Measurements from ENCODE around the gene HAO1. TPM values are rescaled to one million over a fixed set of nuclear protein-coding genes. Genes with fewer than 3 reads are reported as not detected.

Gene HAO1
- total RNA-seq, 2 donors from 2014 or later = not detected

DNA sequence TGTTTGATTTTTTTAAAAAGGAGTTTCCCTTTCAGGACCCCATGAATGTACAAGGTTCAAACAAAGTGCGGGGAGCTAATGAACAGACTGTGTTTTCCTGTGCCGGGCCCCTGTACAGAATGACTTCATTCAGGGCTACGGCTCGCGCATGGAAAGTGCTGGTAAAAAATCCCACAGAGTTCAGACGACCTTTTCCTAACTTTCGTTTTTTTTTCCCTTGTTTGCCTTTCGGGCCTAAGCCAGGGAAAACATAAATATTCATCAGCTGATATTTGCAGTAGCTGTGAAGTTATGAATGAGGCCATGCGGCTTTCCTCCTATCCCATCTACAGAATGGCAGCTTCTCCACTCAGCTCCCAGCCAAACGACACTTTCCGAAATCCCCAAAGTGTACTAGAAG, 74.0 kb downstream of the HAO1 start:
- no peak for ATAC-seq (ENCODE audit: insufficient number of reproducible peaks, low FRiP score, low read depth)
- H3K9me3 ChIP-seq = no peaks in the 10 kb centered on the region
- no peaks in the 10 kb centered on the region for H3K36me3 ChIP-seq
- no peaks in the 10 kb centered on the region for H3K27me3 ChIP-seq (replicated peaks; ENCODE audit: insufficient read depth)
- TF ChIP-seq, protein P1, sequence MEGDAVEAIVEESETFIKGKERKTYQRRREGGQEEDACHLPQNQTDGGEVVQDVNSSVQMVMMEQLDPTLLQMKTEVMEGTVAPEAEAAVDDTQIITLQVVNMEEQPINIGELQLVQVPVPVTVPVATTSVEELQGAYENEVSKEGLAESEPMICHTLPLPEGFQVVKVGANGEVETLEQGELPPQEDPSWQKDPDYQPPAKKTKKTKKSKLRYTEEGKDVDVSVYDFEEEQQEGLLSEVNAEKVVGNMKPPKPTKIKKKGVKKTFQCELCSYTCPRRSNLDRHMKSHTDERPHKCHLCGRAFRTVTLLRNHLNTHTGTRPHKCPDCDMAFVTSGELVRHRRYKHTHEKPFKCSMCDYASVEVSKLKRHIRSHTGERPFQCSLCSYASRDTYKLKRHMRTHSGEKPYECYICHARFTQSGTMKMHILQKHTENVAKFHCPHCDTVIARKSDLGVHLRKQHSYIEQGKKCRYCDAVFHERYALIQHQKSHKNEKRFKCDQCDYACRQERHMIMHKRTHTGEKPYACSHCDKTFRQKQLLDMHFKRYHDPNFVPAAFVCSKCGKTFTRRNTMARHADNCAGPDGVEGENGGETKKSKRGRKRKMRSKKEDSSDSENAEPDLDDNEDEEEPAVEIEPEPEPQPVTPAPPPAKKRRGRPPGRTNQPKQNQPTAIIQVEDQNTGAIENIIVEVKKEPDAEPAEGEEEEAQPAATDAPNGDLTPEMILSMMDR (IDR thresholded peaks at IDR 0.05) = no peak
- no peak for DNase-seq (ENCODE audit: low spot score)
- H3K27ac ChIP-seq = no peak overlapping the region
- no peaks in the 10 kb centered on the region for H3K4me1 ChIP-seq (ENCODE audit: control insufficient read depth in 1 of 2, low read depth in 2 of 2)
- H3K4me3 ChIP-seq = peak overlapping the region; percentile 28

DNA sequence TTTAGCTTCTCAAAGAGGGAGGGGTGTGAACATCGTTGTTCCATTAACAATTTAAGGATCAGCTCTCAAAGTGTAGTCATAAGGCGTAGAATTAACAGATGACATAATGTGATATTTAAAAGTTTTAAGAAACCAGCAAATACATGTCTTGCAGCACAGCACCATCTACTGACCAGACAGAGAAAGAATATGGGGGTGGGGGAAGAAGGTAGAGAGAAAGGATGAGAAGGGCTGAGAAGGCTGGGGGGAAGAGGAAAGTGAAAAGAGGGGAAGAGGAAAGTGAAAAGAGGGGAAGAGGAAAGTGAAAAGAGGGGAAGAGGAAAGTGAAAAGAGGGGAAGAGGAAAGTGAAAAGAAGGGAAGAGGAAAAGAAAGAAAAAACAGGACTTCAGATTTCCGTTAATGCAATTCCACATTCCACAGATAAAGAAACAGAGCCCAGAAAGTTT, 80.9 kb downstream of the HAO1 start:
- peaks cover 0 to 13% of the 10 kb centered on the region in 2 donors for H3K4me1 ChIP-seq (ENCODE audit: control insufficient read depth in 1 of 2, low read depth in 2 of 2)
- H3K4me3 ChIP-seq = no peak overlapping the region
- H3K27ac ChIP-seq = no peak overlapping the region
- H3K9me3 ChIP-seq = no peaks in the 10 kb centered on the region
- TF ChIP-seq, protein P1 (IDR thresholded peaks at IDR 0.05) = peak; percentile 52
- DNase-seq (ENCODE audit: low spot score) (no peak), ATAC-seq (ENCODE audit: insufficient number of reproducible peaks, low FRiP score, low read depth) (peak; percentile 65)
- no peaks in the 10 kb centered on the region for H3K27me3 ChIP-seq (replicated peaks; ENCODE audit: insufficient read depth)
- H3K36me3 ChIP-seq = no peaks in the 10 kb centered on the region

DNA sequence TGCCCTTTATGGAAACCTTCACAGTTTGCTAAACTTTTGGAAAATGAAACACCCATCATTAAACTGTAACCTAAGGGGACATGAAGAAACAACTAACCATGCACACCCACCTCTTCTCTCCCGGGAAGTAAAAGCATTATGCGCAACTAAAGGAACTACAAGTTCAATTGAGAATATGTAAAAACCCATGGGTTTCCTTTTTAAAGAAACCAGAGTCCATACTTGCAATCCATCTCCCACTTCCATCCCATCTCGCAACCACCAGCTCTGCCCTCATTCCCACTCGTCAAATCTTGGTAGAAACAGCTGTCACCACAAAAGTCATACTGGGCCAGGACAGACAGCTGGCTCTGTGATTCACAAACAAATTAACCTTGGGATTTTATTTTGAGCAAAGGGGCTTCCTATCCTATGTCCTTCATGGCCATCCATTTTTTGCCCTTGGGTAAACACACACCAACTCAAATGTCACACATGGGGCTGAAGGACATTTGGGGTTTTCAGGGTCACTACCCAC, 81.5 kb downstream of the HAO1 start:
- no peak overlapping the region for H3K27ac ChIP-seq
- no peaks in the 10 kb centered on the region for H3K9me3 ChIP-seq
- no peaks in the 10 kb centered on the region for H3K27me3 ChIP-seq (replicated peaks; ENCODE audit: insufficient read depth)
- TF ChIP-seq, protein P1 (IDR thresholded peaks at IDR 0.05) = no peak
- no peak overlapping the region for H3K4me3 ChIP-seq
- no peak for DNase-seq (ENCODE audit: low spot score)
- ATAC-seq (ENCODE audit: insufficient number of reproducible peaks, low FRiP score, low read depth) = no peak
- H3K36me3 ChIP-seq = no peaks in the 10 kb centered on the region
- peaks cover 0 to 13% of the 10 kb centered on the region in 2 donors for H3K4me1 ChIP-seq (ENCODE audit: control insufficient read depth in 1 of 2, low read depth in 2 of 2)

DNA sequence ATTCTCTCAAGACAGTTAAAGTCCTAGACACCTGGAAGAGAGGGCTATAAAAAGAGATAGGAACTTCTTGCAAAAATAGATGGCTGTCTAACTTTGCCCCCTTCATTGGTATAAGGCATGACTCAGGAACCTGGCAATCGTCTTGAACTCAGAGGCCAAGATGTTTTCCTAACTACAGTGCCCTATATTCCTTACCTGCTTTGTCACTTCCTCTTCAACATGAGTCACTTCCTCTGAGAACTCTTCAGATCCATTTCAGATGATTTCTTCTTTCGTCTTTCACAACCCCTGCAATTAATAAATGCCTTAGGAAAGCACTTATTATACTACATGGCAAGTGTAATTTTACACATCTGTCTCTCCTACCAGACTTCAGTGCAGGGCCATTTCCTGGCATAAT, 83.5 kb downstream of the HAO1 start:
- ATAC-seq (ENCODE audit: insufficient number of reproducible peaks, low FRiP score, low read depth) (no peak), DNase-seq (ENCODE audit: low spot score) (no peak)
- H3K9me3 ChIP-seq = no peaks in the 10 kb centered on the region
- peaks cover 0 to 13% of the 10 kb centered on the region in 2 donors for H3K4me1 ChIP-seq (ENCODE audit: control insufficient read depth in 1 of 2, low read depth in 2 of 2)
- no peaks in the 10 kb centered on the region for H3K27me3 ChIP-seq (replicated peaks; ENCODE audit: insufficient read depth)
- no peak overlapping the region for H3K4me3 ChIP-seq
- TF ChIP-seq, protein P1 (IDR thresholded peaks at IDR 0.05) = no peak
- no peak overlapping the region for H3K27ac ChIP-seq
- no peaks in the 10 kb centered on the region for H3K36me3 ChIP-seq

DNA sequence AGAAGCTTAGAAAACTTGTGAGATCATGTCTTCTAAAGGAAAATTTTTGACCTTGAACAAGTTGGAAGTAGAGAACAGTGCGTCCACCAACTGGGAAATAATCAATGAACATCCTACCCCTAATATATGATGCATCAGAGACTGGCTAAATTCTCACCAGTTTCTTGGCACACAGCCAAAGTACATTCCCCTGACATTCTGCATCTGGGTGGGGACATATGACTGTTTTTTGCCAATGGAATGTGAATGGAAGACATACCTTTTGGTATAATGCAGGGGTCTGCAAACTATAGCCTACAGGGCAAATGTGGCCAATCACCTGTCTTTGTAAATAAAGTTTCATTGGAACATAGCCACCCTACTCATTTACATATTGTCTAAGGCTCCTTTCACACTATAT, 84.7 kb downstream of the HAO1 start:
- TF ChIP-seq, protein P1 (IDR thresholded peaks at IDR 0.05) = no peak
- Histone ChIP-seq H3K27me3 (replicated peaks; ENCODE audit: insufficient read depth) (no peaks in the 10 kb centered on the region), H3K4me3 (no peak overlapping the region), H3K36me3 (no peaks in the 10 kb centered on the region), H3K9me3 (no peaks in the 10 kb centered on the region), H3K4me1 (ENCODE audit: control insufficient read depth in 1 of 2, low read depth in 2 of 2) (peaks cover 0 to 13% of the 10 kb centered on the region in 2 donors), H3K27ac (no peak overlapping the region)
- DNase-seq (ENCODE audit: low spot score) (no peak), ATAC-seq (ENCODE audit: insufficient number of reproducible peaks, low FRiP score, low read depth) (no peak)

Measured in thoracic aorta (tissue), 2 donors.